Keratinocyte (primary cell): ENCODE data around the gene MARCHF3.
"Not testable (repeated sequence)": the region's sequence is repeated elsewhere in the genome, so short reads cannot be mapped to it uniquely, and the experiment has no call there.

ENCODE experiments used
- CTCF ChIP-seq, 3 experiments: IDR thresholded peaks in 1 of 3; conservative IDR thresholded peaks in 1 of 3; optimal IDR thresholded peaks in 1 of 3; 2 replicates in 2 of 3; 3 replicates in 1 of 3; pipeline versions ENCODE3 to v1.5.1; 2011; ENCODE audit warnings: low read length in 3 of 3, mild to moderate bottlenecking in 3 of 3, moderate library complexity in 2 of 3, control low read depth in 1 of 3, inconsistent platforms in 1 of 3; ENCODE audit not compliant: insufficient read depth in 2 of 3; ENCODE audit errors: extremely low read depth in 1 of 3
- EZH2 ChIP-seq: IDR thresholded peaks from one replicate; pipeline ENCODE4 v1.6.1; 2012; ENCODE audit warnings: inconsistent platforms, mild to moderate bottlenecking, low read length, moderate library complexity

GRCh38 chr5:126942908-126943307 lies 87.5 kb downstream of the MARCHF3 start:
- not testable (repeated sequence) for TF ChIP-seq EZH2; CTCF (optimal IDR thresholded peaks at IDR 0.05 in 1 of 3, IDR thresholded peaks at IDR 0.05 in 1 of 3, conservative IDR thresholded peaks at IDR 0.05 in 1 of 3; ENCODE audit: extremely low read depth in 1 of 3, insufficient read depth in 2 of 3, low read length in 3 of 3)
